ENCODE measurements around the gene C19orf47.

Gene C19orf47

DNA sequence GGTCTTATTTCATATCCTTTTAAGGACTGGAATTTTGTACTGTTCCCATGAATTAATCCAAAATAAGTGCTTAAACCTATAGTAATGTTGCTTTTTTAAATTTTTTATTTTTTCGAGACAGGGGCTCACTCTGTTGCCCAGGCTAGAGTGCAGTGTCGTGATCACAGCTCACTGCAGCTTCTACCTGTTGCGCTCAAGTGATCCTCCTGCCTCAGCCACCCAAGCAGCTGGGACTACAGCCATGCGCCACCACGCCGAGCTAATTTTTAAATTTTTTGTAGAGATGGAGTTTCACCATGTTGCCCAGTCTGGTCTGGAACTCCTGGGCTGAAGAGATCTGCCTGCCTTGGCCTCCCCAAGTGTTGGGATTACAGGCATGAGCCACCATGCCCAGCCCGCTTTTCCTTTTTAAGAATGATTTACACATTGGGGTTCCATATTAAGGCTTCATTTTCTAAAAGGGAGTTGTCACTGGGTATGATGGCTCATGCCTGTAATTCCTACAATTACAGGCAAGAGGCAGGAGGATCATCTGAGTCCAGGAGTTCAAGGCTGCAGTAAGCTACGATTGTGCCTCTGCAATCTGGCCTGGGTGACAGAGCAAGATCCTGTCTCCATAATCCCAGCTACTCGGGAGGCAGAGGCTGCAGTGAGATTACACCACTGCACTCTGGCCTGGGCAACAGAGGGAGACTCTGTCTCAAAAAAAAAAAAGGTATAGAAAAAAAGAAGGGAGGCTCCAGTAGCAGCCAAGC is 34.8 kb downstream of the C19orf47 start:
- DNase-seq: no peak

DNA sequence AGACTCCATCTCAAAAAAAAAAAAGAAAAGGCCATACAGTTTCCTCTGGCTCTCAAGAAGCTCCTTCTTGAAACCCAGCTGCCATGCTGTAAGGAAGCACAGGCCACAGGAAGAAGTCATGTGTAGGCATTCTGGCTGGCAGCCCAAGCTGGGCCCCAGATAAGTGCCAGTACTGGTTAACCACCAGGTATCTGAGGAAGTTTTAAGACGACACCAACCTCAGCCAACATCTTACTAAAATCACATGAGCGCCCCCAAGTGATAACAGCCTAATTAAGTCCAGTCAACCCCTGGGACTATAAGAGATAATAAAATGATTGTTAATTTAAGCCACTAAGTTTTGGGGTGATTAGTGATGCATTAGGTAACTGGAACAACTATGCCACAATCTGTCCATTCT is 35.7 kb downstream of the C19orf47 start:
- DNase-seq: no peak

DNA sequence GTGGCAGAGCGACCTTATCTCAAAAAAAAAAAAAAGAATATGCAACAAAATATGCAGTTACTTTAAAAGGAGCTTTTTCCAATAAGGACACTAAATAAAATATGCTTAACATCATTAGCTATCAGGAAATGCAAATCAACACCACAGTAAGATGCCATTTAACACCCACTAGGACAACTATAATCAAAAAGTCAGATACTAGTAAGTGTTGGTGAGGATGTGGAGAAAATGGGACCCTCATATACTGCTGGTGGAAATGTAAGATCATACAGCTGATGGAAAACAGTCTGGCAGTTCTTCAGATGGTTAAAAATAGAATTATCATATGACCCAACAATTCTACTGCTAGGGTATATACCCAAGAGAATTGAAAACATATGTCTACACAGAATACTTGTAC is 38.5 kb downstream of the C19orf47 start:
- DNase-seq: no peak

DNA sequence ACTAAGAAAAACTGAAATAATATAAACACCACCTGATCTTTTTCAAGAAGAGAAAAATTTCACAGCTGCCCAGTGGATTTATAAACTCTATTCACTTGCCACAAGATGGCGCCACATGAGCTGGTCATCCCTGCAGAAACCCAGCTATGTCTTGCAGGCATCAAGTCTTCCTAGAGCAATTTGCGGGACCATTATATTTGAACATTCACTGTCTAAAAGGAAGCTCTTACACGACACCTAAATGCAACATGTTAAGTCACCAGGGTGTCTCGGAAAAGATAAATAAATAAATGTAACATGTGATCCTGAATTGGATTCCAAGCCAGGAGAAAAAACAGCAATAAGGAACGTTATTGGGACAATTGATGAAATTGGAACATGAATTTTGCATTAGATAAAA is 42.8 kb downstream of the C19orf47 start:
- DNase-seq: no peak

DNA sequence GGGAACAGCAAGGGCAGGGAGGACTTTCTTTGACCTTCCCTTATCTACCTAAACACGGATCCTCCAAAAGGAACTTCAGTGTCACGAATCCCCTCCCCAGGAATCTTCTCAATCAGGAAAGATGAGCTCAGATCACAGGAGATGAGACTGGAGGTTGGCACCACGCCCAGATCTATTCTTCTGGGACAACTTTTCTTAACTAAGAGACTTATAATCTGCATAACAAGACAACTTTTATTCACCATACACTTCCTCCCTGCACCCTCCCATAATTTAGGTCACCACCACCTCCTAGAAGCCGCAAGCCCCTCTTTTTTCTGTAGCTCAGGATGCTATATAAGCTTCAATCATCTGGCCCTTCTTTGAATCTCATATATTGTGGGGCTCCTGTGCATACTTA is 43.9 kb downstream of the C19orf47 start:
- DNase-seq: no peak

DNA sequence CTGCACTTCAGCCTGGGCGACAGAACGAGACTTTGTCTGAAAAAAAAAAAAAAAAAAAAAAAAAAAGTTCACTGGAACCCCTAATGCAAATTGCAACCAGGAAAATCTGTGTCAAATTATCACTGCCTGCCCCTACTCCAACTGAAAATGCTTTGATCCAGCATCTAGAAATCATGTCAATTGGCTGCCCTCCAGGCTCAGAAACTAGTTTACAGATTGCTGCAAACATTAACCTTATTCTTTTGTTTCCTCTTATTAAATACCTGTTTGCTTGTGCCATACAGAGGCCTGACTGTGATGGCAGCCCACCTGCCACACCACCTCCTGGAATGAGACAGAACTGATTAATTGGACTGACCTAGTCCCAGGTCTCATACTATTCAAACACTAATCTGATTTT is 44.4 kb downstream of the C19orf47 start:
- DNase-seq: no peak

DNA sequence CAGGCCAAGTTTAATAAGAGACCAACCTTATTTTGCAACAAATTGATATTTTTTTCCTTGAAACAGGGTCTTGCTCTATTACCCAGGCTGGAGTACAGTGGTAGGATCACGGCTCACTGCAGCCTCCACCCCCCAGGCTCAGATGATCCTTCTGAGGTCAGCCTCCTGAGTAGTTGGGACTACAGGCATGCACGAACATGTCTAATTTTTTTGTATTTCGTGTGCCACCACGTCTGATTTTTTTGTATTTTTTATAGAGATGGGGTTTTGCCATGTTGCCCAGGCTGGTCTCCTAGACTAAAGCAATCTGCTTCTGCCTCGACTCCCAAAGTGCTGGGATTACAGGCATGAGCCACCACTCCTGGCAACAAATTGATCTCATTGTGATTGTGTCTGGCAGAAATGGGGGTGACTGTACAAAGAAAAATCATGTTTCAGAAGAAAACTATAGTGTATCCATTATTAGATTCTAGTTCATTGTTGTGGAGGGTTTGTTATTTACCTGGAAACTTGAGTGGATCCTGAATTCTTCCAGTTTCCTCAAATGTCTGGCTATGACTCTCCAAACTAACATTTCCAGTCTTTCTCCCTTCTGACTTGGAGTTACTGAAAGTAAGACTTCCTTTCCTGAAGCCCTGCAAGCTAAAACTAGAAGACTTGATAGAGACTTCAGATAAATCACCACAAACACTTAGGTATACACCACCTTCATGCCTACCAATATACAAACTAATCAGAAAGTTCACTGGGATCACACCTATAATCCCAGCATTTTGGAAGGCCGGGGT is 45.8 kb downstream of the C19orf47 start:
- no peak for DNase-seq

DNA sequence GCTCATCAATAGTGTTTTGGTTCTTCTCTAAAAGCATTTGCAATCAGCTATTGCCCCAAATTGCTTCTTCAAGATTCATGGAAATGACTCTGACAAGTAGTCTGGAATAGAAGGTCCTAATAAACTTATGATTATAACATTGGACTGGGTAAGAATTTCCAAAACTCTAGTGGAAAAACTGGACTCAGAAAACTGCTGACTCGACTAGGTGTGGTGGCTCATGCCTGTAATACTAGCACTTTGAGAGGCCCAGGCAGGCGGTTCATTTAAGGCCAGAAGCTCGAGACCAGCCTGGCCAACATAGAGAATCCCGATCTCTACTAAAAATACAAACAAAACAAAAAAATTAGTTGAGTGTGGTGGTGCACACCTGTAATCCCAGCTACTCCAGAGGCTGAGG is 47.5 kb downstream of the C19orf47 start:
- no peak for DNase-seq

DNA sequence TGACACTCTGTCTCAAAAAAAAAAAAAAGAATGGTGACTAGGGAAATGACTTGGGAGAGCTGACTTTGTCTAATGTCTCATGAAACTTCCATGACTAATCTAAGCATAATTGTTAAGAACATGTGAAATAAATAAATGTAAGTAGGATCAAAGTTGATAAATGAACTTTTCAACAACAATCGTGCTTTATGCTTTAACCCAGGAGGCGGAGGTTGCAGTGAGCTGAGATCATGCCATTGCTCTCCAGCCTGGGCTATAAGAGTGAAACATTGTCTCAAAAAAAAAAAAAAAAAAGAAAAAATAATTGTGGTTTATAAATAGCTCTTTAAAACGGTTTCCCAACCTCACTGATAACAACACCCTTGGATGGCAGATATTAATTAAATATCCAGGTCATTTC is 50.2 kb downstream of the C19orf47 start:
- DNase-seq: no peak

DNA sequence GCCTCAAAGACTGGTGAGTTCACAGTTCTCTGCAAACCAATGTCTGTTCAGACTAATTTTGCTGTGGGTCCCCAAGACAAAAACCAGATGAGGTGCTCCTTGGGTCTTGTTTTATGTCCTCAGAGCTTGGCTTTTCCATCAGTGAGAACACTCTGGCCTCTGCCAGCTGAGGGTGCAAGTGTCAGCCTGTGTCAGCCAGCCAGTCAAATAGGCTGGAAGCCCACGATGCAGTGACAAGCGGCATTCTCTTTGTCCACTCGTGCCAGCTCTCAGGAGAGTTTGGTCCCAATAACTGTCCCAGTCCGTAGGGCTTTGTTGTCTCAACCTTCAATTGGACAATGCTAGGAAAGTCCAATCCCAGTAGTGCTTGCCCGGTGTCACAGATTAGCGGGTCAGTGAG is 53.6 kb downstream of the C19orf47 start:
- DNase-seq: no peak

DNA sequence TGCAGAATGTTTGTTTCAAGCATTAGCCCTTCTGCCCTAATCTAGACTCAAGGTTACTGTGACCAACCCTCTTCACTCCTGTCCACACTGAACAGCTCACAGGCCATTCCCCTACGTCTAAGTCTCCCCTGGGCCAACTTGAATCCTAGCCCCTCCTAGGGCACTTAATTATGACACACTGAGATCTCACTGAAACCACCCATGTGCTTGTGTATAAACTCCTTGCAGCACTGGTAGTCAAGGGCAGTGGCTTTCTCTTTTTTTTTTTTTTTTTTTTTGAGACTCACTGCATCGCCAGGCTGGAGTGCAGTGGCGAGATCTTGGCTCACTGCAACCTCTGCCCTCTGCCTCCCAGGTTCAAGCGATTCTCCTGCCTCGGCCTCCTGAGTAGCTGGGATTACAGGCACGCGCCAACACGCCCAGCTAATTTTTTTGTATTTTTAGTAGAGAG is 61.2 kb downstream of the C19orf47 start:
- no peak for DNase-seq

DNA sequence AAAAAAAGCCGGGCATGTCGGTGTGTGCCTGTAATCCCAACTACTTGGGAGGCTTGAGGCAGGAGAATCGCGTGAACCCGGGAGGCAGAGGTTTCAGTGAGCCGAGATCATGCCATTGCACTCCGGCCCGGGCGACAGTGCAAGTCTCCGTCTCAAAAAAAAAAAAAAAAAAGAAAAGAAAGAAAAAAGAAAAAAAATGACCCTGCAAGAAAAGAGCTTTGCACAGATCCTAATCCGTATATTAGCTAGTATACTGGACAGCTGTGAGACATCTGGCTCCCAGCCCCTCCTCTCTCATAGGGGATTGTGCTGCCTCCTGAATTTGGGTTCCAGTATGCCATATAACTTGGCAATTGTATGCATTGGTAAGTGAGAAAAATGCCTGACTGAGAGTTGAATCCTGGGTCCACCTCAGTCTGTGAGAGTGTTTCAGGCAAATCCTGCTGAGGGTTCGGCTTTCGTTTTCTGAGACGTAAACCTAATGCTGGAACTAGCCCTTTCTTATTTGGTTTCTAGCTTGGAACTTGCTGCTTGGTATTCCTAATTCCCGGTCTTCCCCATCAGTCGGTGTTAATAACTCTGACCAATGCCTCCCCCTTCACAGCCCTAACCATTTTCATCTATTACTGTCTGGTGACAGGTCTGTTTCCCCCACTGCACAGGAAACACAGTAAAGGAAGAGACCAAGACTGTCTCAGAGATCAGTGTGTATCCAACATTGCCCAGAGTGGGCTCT is 61.8 kb downstream of the C19orf47 start:
- no peak for DNase-seq

DNA sequence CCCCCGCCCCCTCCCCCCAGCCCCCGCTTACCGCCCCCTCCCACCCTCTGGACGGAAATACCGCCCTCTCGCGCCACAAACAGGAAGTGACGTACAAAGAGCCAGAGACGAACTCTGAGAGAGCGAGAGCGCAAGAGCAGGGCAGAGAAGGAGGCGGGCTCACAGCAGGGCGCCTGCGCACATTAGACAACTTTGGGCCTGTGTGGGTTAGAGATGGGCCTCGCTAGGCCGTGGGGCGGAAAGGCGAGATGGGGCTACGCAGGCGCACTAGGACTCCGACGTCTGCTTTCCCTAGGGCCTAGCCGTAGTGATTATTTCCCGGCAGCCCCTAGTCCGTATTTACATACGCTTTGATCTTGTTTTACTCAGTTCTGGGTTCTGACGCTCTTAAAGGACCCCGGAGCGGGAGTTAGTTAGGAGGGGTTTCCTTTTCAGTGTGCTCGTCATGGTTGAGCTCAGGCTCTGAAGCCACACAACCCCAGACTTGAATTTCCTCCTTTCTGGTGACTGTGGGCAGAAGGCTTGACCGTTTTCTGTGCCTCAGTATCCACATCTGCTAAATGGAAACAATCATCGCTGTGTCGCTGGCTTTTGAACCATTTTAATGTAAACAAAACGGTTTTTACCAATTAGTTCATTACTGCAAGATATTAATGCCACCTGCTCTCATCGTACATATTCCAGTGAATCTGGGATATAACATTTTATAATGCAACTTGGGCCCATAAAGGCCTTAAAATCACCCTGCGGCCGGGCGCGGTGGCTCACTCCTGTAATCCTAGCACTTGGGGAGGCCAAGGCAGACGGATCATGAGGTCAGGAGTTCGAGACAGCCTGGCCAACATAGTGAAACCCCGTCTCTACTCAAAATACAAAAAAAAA is 62.6 kb downstream of the C19orf47 start:
- no peak for DNase-seq

DNA sequence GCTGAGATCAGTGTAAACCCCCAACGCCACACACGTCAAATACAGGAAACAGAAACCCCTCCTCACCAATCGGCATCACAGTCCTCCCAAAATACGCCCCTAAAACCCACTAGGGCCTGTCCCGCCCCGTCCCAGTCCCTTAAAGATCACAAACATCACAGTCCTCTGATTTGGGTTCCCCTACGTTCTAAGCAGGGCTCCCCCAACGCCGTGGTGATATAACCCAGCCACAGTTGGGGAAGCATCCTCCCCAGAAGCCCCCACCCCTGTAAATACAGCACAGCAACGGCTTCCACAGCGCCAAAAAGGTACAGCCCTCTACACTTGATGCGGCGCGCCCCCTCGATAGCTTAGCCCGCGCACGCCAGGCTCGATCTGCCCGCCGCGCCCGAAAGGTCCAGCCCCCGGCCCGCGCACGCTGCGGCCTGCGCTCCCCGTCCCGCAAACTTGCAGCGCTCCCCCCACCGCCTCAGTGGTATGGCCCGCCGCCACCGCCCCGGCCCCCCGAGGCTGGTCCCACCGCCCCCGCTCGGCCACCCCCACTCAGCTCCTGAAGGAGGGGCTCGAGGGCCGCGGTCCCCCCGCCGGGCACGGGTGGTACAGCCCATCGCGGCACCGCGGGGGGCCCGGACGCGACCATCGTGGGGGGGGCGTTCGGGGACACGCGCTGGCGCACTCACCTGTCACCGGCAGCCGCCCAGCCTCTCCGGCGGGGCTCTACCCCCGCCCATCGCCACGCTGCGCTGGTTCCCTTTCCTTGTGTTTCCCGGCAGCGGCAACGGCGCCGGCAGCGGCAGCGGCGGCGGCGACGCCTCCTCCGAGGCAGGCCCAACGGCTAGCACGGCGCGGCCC is 63.5 kb downstream of the C19orf47 start, which contains the start of gene AKT2:
TSS of gene AKT2 (minus strand) at position 845 of the 852 bp plus-strand sequence. CDS start 20,078 bp downstream, outside the sequence.
- no peak for DNase-seq

DNA sequence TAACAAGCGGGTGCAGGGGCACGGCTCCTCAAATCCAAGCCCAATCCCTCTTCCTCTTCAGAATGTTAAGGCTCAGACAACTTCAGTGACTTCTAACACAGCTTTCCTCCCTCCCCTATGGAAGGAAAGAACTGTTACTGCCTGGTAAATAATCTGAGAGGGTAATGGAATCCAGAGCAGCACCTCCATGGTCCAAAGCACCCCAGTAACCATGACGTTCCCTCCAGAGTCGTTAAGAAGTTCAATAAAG is 64.0 kb downstream of the C19orf47 start:
- no peak for DNase-seq

DNA sequence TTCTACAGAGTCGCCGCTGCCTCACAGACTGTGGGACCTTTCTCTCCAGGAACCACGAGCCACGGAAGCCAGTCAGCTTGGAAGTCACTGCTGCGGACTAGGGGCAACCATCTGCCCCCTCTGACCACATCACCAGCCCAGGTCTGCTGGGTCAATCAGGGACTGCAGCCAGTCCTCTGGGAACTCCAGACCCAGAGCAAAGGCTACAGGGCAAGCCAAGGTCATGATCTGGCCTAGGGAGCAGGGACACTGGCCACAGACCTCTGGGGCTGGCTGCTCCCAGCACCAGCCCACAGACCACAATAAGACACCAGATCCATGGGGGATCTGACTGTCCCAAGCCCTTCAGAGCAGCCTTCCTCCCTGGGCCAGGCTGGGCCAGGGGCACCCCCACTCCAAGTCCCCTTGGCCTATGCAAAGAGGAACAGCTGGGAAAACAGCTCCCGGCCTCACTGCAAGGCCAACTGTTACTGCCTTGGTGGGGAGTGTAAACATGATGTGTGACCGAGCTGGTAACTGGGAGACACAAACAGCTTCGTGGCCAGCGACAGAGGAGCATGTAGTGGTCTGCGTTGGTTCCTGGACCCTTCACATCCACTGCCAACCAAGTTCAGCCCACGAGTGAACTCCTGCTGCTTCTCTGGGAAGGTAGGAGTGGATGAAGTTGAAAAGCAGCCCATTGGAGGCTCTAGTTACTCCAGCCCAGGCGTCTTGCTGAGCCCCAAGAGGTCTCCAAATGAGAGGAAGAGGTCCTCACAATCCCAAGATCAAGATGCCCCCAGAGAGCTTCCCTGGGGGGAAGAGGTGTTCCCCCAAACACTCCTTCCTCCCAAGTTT is 64.6 kb downstream of the C19orf47 start:
- no peak for DNase-seq

DNA sequence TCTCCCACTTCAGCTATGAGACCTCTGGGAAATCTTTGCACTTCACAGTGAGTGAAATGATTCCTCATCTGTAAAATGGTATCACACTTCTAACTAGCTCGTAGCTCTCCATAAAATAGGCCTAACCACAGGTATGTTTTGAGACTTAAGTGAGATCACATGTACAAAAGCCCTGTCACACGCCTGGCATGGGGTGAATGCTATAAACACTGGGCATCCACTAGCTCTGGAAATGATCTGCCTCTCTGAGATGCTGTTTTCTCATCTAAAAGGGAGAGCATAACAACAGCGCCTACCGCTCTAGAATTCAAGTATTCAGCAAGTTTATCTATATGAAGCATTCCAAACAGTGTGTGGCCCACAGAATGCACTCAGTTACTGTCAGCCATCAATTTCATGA is 65.3 kb downstream of the C19orf47 start:
- no peak for DNase-seq

DNA sequence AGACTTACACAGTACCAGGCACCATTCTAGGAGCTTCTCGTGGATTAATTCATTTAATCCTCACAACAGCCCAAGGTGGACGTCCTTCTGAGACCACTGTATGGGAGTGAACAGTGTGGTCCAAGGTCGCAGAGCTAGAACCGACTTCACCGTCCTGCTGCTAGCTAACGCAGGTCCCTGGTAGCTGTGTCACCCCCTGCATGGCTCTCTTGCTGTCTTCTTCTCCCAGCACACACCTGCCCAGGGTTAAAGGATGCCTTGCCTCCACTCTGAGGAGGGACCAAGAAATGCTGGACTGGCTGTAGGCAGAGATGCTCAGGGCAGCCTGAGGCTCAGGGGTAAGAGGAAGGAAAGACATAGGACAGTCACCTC is 66.0 kb downstream of the C19orf47 start:
- no peak for DNase-seq

DNA sequence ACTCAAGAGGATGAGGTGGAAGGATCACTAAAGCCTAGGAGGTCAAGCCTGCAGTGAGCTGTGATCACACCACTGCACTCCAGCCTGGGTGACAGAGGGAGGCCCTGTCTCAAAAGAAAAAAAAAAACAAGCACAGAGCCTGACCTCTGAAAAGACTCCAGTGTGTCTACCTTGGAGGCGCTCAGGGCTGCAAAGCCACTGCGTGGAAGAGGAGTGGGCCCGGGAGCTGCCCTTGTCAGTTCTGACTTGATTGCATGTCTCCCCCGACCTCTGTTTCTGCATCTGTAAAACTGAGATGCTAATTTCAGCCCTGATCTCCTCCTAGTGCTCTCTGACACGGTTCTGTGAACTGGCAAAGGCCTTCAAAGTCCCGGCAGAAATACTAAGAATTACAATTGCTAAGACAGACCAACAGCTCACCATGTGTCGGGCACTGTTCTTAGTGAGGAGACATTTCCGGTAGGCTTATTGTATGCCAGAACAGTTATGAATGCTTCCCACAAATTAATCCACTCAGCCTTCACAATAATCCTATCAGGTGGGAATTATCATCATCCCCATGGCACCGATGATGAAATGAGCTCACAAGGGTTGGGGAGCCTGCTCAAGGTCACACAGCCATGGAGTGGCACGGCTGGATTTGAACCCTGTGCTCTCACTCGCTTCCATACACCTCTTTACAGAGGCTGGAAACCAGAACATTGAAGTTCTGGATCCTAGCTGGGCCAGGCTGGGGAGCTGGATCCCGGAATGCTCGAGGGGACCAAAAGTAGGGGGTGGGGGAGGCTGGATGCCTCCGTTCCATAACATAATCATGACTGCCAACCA is 66.6 kb downstream of the C19orf47 start:
- DNase-seq: no peak

DNA sequence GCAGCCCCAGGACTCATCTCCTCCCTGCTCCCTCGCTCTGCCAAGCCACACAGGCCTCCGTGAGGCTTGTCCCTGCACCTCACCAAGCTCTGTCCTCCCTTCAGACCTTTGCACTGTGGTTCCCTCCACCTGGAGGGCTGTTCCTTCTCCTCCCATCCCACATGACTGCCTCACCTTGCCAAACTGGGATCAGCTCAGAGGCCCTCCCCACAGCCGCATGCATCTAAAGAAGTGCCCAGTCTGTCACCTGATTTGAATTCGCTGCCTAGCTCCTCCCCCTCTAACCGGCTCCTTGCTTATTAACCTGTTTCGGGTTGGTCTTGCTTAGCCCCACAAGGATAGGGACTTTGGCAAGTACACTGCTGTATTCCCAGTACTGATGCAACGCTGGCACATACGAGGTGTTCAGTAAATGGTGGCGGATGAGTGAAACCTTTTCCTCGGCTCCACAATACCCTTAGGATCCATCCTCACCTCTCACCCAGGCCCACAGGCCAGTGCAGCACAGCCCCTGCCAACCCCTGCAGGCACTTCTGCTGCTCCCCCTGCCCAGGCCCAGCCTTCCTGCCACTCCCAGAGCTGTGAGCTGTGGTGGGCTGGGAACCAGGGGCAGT is 67.5 kb downstream of the C19orf47 start:
- no peak for DNase-seq

Measured in cortex of kidney (tissue), 1 donor.